ENCODE results near the gene FIGN.

GRCh38 chr2:163711258-163711657 lies 24.6 kb downstream of the FIGN start:
- TF ChIP-seq CTCF (IDR thresholded peaks at IDR 0.05) (no peak), POLR2A (IDR thresholded peaks at IDR 0.05) (no peak)
